ENCODE measurements around the gene NXPE4.

- TF ChIP-seq CTCF (conservative IDR thresholded peaks at IDR 0.05 in 1 of 2, IDR thresholded peaks at IDR 0.05 in 1 of 2; ENCODE audit: extremely low read depth in 1 of 2, insufficient read depth in 1 of 2, low read depth in 1 of 2, low read length in 2 of 2) (peak in 1 of 2 donors; percentile 5), EZH2 (IDR thresholded peaks at IDR 0.05; ENCODE audit: borderline replicate concordance, low read length) (no peak)
Observed at GRCh38 chr11:114606003-114606801, 10.6 kb upstream of the NXPE4 start.
